Coronary artery (tissue), 2 donors: ENCODE measurements around the gene CABLES1.
"Not testable (repeated sequence)": the region's sequence is repeated elsewhere in the genome, so short reads cannot be mapped to it uniquely, and the experiment has no call there.

Source experiments
- DNase-seq: peaks from one replicate; pipeline ENCODE4 v3.0.0-alpha.2; 2017; ENCODE audit warnings: low spot score
- H3K27ac ChIP-seq, 2 donors: fragments of 200-600 bp; sonication (generic); one replicate each; pipeline ENCODE4 v1.5.1; 2016 to 2019
- H3K4me3 ChIP-seq: fragments of 200-600 bp; sonication (generic); 2 replicates; pipeline ENCODE4 v1.5.1; 2016; ENCODE audit warnings: mild to moderate bottlenecking, moderate library complexity
- TF ChIP-seq, protein P1 (sequence below): fragments of 200-600 bp; sonication (generic); IDR thresholded peaks from one replicate; pipeline ENCODE4 v1.5.1; 2019; ENCODE audit warnings: antibody characterized with exemption

CABLES1 gene

DNA sequence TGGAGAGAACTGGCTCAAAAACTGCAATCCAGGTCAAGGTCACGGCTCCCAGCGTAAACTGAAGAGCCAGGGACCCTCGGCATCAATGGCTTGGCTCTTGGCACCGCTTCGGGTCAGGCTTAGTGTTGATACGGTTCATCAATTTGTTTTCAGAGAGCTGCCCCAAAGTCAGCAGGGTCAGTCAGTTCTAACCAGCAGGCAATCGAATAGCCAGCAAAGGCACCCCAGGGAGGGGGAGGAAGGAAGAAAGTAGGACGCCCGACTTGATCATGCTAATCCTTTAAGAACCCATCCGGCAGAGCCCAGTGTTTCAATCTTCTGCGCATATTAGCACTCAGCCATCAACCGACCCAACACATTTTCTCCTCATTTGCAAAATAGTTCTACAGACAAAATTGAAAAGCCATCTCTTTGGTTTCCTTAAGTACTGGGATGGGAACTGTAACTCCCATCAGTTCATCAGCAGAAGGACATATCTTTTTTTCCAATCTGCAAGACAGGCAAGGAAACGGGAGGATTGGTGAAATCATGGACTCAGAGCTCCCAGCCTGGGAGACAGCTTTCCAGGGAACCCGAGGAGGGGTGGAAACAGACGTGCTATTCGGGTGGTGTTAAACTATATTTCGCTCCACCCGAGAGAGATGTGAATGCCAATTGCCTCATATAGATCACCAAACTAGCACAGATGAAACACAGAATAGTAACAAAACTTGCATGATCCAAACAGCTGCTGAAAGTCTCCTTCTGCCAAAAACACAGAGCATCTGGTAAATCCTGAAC, 40.7 kb upstream of the CABLES1 start:
- Histone ChIP-seq H3K4me3 (no peak overlapping the region), H3K27ac (no peak overlapping the region)
- TF ChIP-seq, protein P1, sequence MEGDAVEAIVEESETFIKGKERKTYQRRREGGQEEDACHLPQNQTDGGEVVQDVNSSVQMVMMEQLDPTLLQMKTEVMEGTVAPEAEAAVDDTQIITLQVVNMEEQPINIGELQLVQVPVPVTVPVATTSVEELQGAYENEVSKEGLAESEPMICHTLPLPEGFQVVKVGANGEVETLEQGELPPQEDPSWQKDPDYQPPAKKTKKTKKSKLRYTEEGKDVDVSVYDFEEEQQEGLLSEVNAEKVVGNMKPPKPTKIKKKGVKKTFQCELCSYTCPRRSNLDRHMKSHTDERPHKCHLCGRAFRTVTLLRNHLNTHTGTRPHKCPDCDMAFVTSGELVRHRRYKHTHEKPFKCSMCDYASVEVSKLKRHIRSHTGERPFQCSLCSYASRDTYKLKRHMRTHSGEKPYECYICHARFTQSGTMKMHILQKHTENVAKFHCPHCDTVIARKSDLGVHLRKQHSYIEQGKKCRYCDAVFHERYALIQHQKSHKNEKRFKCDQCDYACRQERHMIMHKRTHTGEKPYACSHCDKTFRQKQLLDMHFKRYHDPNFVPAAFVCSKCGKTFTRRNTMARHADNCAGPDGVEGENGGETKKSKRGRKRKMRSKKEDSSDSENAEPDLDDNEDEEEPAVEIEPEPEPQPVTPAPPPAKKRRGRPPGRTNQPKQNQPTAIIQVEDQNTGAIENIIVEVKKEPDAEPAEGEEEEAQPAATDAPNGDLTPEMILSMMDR = no peak
- no peak for DNase-seq

DNA sequence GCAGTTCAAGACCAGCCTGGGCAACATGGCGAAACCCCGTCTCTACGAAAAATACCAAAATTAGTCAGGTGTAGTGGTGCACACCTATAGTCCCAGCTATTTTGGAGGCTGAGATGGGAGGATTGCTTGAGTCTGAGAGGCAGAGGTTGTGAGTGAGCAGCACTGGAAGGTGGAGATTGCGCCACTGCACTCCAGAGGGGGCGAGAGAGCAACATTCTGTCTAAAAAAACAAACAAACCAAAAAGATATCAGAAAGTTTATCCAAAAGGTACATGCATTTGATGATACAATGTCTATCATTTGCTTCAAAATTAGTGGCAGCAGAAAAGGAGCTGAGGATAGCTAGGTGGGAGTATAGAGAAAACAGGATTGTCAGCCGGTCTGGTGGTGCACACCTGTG, 39.8 kb upstream of the CABLES1 start:
- Histone ChIP-seq H3K27ac (no peak overlapping the region), H3K4me3 (no peak overlapping the region)
- TF ChIP-seq, protein P1 = no peak
- DNase-seq = no peak

DNA sequence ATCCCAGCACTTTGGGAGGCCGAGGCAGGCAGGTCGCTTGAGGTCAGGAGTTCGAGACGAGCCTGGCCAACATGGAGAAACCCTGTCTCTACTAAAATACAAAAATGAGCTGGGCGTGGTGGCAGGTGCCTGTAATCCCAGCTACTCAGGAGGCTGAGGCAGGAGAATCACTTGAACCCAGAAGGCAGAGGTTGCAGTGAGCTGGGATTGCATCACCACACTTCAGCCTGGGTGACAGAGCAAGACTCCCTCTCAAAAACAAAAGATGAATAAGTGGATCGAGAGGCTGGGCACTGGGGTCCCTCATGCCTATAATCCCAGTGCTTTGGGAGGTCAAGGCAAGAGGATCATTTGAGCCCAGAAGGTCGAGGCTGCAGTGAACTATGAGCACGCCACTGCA, 38.3 kb upstream of the CABLES1 start:
- H3K27ac ChIP-seq, DNase-seq, H3K4me3 ChIP-seq: not testable (repeated sequence)

DNA sequence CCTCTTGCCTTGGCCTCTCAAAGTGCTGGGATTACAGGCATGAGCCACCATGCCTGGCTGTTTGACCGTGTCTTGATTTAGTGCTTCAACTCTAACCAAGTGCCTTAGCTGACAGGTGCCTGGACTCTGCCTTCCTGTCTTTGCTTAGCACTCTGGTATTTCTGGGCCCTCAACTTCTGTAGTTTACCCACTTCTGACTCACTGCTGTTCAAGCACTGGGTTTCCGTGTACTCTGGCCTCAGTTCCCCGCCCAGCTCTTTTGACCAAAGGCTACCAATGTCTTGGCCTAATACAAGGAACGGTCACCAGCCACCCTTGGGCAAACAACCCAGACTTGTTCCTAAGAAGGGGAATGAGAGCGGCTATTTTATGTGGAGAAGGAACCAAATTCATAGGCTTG, 35.7 kb upstream of the CABLES1 start:
- no peak for DNase-seq

DNA sequence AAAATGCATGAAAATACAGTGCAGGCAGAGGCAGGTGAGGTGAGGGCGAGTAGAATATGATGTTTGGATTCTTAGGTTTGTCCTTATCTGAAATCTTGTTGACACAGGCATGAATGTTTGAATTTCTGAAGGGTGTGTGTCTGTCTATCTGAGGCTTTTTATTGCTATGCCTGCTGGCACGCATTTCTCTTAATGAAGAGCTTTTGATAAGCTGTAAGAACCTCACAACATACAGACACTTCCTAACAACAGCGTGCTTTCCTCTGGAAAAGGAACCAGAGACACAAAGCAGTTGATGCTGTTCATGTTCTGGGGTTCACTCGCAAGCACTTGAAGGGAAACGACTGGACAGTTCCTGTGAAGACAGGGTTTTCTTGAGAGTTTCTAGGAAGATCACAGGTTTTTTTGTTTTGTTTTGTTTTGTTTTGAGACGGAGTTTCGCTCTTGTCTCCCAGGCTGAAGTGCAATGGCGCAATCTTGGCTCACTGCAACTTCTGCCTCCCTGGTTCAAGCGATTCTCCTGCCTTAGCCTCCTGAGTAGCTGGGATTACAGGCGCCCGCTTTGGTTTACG, 33.3 kb upstream of the CABLES1 start:
- Histone ChIP-seq H3K27ac (no peak overlapping the region), H3K4me3 (no peak overlapping the region)
- DNase-seq = no peak
- TF ChIP-seq, protein P1 = no peak

More for the DNA sequence above, 35.7 kb upstream of the CABLES1 start:
- H3K27ac ChIP-seq = no peak overlapping the region
- H3K4me3 ChIP-seq = no peak overlapping the region
- TF ChIP-seq, protein P1 = no peak

DNA sequence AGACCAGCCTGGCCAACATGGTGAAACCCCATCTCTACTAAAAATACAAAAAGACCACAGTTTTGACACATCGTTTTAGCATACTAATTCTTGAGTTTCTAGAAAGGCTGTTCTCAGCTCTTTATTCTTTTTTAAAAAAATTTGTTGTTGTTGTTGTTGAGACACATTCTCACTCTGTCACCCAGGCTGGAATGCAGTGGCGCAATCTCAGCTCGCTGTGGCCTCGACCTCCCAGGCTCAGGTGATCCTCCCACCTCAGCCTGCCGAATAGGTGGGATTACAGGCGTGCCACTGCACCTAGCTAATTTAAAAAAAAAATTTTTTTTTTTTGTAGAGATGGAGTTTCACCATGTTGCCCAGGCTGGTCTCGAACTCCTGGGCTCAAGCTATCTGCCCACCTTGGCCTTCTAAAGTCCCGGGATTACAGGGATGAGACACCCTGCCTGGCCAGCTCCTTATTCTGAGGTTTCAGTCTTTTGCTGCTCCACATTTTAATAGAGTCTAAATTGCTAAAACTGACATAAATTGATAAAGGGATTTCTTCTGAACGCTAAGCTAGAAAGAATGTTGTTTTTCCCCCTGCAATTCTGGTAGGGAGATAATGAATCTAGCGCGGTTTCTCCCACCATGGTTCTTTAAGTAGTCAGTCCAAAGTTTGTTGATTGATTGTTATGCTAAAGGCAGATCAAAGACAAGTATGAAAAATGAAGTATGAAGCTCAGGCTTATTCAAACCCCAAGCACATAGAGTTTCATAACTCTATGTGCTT, 32.6 kb upstream of the CABLES1 start:
- no peak for DNase-seq
- no peak overlapping the region for H3K27ac ChIP-seq
- no peak overlapping the region for H3K4me3 ChIP-seq
- TF ChIP-seq, protein P1 = no peak

DNA sequence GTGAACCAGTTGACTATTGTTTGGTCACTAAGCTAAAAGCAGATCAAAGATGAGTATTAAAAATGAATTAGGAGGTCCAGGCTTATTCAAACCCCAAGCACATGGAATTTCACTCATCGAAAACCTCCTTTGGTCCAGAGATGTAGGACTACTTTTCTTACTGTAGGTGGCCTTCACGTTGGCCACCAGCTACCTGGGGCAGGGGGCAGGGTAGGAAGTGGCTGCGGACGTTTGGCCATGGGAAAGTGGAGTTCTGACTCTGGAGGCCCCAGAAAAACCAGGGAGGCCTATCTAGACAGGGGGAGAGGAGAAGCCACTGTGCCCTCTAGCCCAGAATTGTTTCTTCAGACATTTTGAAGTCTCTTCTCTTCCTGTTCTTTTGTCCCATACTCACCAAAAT, 31.8 kb upstream of the CABLES1 start:
- H3K4me3 ChIP-seq = no peak overlapping the region
- DNase-seq = no peak
- H3K27ac ChIP-seq = no peak overlapping the region
- TF ChIP-seq, protein P1 = no peak
